ENCODE measurements around the gene LPIN2.
"Not testable (repeated sequence)": the region's sequence is repeated elsewhere in the genome, so short reads cannot be mapped to it uniquely, and the experiment has no call there.

DNA sequence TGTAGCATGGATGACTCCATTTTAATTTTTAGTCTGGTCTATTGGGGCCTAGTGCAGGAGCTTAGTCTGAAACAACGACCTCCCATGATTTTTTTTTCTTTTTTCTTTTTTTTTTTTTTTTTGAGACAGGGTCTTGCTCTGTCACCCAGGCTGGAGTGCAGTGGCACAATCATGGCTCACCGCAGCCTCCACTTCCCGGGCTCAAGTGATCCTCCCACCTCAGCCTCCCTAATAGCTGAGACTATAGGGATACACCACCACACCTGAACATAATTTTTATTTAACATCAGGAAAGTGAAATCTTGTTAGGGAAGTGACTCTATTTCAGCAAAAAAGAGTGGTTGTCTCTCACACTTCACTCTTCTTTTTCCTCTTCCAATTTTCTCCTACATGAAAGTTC lies 15.2 kb upstream of the LPIN2 start:
- TF ChIP-seq, protein P1, sequence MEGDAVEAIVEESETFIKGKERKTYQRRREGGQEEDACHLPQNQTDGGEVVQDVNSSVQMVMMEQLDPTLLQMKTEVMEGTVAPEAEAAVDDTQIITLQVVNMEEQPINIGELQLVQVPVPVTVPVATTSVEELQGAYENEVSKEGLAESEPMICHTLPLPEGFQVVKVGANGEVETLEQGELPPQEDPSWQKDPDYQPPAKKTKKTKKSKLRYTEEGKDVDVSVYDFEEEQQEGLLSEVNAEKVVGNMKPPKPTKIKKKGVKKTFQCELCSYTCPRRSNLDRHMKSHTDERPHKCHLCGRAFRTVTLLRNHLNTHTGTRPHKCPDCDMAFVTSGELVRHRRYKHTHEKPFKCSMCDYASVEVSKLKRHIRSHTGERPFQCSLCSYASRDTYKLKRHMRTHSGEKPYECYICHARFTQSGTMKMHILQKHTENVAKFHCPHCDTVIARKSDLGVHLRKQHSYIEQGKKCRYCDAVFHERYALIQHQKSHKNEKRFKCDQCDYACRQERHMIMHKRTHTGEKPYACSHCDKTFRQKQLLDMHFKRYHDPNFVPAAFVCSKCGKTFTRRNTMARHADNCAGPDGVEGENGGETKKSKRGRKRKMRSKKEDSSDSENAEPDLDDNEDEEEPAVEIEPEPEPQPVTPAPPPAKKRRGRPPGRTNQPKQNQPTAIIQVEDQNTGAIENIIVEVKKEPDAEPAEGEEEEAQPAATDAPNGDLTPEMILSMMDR (conservative IDR thresholded peaks at IDR 0.05; ENCODE audit: low read depth in 2 of 2), result not testable (repeated sequence)
- TF ChIP-seq ZNF114 (CRISPR knock-in tag; IDR thresholded peaks at IDR 0.05); POLR2AphosphoS5 (IDR thresholded peaks at IDR 0.05; ENCODE audit: low read depth); STAT1 (IDR thresholded peaks at IDR 0.05; ENCODE audit: unreplicated experiment); EZH2 (IDR thresholded peaks at IDR 0.05; ENCODE audit: low read depth, unreplicated experiment); EZH2phosphoT487 (IDR thresholded peaks at IDR 0.05; ENCODE audit: unreplicated experiment); JUNB (IDR thresholded peaks at IDR 0.05; ENCODE audit: unreplicated experiment): not testable (repeated sequence)
- TF ChIP-seq, protein P2, sequence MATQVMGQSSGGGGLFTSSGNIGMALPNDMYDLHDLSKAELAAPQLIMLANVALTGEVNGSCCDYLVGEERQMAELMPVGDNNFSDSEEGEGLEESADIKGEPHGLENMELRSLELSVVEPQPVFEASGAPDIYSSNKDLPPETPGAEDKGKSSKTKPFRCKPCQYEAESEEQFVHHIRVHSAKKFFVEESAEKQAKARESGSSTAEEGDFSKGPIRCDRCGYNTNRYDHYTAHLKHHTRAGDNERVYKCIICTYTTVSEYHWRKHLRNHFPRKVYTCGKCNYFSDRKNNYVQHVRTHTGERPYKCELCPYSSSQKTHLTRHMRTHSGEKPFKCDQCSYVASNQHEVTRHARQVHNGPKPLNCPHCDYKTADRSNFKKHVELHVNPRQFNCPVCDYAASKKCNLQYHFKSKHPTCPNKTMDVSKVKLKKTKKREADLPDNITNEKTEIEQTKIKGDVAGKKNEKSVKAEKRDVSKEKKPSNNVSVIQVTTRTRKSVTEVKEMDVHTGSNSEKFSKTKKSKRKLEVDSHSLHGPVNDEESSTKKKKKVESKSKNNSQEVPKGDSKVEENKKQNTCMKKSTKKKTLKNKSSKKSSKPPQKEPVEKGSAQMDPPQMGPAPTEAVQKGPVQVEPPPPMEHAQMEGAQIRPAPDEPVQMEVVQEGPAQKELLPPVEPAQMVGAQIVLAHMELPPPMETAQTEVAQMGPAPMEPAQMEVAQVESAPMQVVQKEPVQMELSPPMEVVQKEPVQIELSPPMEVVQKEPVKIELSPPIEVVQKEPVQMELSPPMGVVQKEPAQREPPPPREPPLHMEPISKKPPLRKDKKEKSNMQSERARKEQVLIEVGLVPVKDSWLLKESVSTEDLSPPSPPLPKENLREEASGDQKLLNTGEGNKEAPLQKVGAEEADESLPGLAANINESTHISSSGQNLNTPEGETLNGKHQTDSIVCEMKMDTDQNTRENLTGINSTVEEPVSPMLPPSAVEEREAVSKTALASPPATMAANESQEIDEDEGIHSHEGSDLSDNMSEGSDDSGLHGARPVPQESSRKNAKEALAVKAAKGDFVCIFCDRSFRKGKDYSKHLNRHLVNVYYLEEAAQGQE (IDR thresholded peaks at IDR 0.05; ENCODE audit: unreplicated experiment), result not testable (repeated sequence)
